GM18861 (cell line): ENCODE data around the gene PABPN1.

Experiments
- ATAC-seq: cut with Tn5 transposase; IDR thresholded peaks from one replicate; pipeline ENCODE4 v1.9.1; 2021; ENCODE audit not compliant: unreplicated experiment

The PABPN1 gene

GRCh38 chr14:23358042-23358441 is 36.8 kb downstream of the PABPN1 start:
- no peak for ATAC-seq

DNA sequence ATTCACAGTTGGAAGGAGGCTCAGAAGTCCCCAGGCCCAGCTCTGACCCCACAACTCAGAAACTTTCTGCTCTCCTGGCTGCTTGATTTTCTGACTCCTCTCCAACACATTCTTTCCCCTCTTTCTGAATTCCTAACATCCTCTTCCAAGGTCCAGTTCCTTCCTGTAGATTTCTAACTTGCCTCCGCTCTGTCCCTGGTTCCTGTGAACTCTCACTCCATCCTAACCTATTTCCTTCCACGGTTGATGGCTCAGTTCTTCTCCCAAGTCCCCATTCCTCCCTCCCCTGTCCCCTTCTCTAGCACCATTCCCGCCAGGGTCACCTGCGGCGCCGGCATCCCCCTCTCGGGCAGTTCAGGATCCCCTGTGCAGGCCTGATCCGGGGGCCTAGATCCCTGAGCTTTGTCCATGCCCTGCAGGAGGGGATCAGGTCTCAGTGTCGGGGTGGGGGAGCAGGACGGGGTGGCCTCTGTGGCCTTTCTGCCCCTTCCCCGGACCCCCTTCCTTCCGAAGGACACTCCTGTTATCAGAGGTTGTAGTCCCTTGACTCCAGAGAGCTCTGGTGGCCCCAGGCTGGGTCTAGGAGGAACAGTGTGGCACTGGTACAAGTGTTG is 37.4 kb downstream of the PABPN1 start:
- ATAC-seq, result no peak

GRCh38 chr14:23359167-23359626 is 37.9 kb downstream of the PABPN1 start:
- no peak for ATAC-seq

- ATAC-seq, result no peak
These were observed 38.6 kb downstream of the PABPN1 start for GRCh38 chr14:23359722-23360447.

- ATAC-seq, result no peak
These were observed 39.2 kb downstream of the PABPN1 start for GRCh38 chr14:23360496-23360895.

DNA sequence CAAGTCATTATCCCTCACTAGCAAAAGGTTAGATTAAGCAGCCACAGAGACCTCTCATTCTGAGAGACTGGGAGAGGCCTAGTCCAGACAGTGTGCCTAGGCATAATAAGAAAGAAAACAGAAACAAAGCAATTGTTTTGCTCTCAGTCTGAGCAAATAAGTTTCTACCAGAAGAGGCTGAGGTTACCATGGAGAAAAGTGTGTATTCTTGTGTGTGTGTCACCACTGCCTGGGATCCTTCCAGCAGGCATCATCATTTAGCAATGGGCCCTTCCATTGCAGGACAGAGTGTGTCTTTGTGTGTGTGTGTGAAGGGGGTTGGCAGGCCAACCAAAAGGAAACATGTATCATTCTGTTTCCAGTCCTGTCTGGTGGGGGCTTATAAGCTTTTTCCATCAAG is 40.1 kb downstream of the PABPN1 start:
- ATAC-seq, result no peak

DNA sequence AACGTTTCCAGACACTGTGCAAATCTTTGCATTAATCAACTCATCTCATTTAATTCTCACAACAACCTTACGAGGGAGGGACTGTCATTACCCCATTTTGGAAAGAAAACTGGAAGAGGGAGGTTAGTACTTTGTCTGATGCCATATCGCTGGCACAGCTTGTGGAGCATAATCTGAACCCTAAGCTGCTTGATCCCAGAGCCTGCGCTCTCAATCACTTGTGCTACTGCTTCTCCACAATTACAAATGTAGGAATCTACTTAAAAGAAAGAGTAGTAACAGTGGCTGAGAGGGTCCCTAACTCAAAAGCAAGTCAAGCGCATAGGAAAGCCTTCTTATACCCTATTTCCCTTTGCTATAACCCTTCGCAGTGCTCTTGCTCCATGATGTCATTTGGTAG is 40.5 kb downstream of the PABPN1 start:
- ATAC-seq, result no peak

- no peak for ATAC-seq
These were observed 40.9 kb downstream of the PABPN1 start for GRCh38 chr14:23362200-23362599.

- no peak for ATAC-seq
These were observed 43.1 kb downstream of the PABPN1 start for GRCh38 chr14:23364164-23365035.

- ATAC-seq, result no peak
These were observed 43.9 kb downstream of the PABPN1 start, which contains the start of gene EFS for GRCh38 chr14:23365036-23365731. TSS of gene EFS (minus strand) at chr14:23365172. CDS start at chr14:23365025, 147 bp downstream.

DNA sequence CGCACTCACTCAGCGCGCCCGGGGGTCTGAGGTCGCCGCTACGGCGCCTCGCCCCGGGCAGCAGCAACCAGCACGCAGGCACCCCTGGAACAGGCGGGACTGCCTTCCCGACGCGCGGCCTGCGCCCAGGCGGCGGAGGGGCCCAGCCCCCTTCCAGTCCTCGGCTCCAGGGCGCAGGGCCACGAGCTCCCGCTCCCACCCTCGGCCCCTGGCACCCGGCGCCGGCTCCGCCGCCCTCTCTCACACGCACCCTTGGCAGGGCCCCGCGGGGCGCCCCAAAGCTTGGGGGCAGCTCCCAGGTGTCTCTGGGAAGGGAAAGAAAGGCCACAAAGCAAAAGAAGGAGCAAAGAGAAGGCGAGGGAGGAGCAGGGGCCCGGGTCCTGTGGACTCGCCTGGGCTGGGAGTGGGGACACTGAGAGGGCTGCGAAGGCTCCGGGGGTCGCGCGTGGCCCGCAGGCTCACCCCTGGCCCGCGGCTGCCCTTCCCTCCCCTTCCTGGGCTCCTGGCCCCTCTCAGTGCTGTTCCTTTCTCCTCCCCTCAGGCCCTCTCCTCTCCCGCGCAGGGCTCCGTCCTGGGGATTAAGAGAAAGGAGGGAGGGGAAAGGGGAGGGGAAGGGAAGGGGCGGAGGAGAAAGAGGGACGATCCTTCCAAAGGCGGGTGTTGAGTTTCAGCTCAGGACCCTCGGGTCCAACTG is 44.6 kb downstream of the PABPN1 start:
- ATAC-seq, result no peak

- no peak for ATAC-seq
These were observed 45.2 kb downstream of the PABPN1 start for GRCh38 chr14:23366426-23366921.

DNA sequence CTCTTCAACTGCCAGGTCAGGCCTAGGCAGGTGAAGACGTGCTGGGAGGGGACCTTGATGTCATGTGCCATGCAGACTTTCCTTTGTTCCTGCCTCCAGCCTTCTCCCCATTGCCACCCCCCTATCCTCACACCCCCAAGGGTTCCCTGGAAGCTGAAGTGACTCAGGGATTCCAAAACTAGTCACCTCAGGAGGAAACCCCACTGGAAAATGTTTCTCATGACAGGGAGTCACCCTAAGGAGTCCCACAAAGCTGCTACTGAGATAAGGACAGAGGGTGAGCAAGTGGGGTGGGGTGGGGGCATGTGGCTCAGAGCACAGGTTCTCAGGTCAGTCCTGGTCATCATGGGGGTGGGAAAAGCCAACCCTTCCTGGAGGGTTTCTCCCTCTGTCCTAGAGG is 49.0 kb downstream of the PABPN1 start:
- no peak for ATAC-seq

GRCh38 chr14:23371865-23372264 is 50.6 kb downstream of the PABPN1 start:
- no peak for ATAC-seq

GRCh38 chr14:23372509-23372908 is 51.3 kb downstream of the PABPN1 start, which contains the start of gene IL25:
TSS of gene IL25 (plus strand) at chr14:23372809.
- no peak for ATAC-seq

- ATAC-seq, result no peak
These were observed 51.8 kb downstream of the PABPN1 start for GRCh38 chr14:23373041-23373440.
